GM12801 (cell line): Measurements from ENCODE around the gene COL15A1.

Experiments
- TF ChIP-seq, protein P1 (sequence below): IDR thresholded peaks from one replicate; pipeline ENCODE4 v1.5.1; 2011; ENCODE audit warnings: control low read depth; ENCODE audit not compliant: insufficient read length; ENCODE audit errors: extremely low read depth

COL15A1 gene

DNA sequence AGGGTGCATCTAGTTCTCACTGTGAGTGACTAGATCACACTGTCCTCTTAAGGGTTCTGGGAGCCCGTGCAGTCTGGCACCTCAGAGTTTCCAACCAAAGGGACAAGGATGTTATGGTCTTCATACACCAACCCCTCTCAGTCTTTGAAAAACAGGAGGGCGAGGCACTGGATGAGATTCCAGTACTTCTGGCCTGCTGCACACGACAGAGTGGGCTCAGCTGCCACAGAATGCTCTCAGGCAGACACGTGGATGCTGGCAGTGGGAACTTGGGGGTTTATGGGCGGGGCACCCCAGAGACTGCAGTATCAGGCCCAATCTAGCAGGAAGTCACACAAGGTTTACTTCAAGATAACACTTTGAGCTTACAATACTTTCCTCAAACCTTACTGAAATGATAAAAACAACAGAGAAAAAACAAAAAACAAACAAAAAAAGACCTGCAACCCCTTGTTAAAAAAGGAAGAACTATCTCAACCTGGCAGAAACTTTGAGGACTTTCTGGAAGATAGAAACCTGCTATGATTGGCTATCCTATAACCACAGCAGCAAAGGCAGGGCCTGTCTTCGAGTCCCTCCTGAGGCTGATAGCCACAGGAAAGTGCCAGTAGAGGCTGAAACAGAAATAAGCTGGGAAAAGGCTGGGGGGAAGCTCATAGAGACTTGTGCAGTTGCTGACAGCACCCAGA lies 132.9 kb downstream of the COL15A1 start:
- TF ChIP-seq, protein P1, sequence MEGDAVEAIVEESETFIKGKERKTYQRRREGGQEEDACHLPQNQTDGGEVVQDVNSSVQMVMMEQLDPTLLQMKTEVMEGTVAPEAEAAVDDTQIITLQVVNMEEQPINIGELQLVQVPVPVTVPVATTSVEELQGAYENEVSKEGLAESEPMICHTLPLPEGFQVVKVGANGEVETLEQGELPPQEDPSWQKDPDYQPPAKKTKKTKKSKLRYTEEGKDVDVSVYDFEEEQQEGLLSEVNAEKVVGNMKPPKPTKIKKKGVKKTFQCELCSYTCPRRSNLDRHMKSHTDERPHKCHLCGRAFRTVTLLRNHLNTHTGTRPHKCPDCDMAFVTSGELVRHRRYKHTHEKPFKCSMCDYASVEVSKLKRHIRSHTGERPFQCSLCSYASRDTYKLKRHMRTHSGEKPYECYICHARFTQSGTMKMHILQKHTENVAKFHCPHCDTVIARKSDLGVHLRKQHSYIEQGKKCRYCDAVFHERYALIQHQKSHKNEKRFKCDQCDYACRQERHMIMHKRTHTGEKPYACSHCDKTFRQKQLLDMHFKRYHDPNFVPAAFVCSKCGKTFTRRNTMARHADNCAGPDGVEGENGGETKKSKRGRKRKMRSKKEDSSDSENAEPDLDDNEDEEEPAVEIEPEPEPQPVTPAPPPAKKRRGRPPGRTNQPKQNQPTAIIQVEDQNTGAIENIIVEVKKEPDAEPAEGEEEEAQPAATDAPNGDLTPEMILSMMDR = no peak

DNA sequence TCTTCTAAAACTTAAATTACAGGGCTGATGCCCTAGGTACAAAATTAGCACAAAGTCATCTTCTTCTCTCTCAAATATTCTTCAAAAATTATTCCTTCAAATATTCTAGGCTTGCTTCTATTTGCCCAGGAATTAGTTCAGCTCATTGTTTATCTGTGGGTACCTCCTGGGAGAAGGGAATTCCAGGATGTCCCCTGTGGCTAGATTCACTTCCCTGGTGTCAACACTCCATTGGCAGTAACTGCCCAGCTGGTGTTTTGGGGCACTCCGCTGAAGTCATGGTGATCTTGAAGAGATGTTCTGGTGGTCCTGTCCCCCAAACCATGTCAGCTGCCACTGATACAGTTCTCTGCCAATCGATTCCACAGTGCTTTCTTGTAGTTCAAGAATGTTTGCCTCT lies 135.0 kb downstream of the COL15A1 start:
- TF ChIP-seq, protein P1 = no peak

DNA sequence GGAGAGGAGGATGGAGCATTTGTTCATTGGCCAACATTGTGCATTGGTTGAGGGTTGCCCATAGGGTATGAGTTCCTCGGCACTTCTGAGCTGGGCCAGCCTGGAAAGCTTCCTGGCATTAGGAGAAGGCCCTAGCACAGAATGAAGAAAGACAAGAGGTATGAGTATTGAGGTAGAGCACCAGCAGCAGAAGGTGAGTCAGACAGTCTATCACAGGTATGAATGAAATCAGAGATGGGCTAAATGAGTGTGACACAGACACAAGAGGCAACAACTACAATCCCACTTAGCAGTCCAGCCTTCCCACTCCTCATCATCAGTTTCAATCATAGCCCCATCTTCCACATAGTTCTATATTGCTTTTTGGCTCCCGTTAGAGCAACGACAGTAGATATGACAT lies 135.8 kb downstream of the COL15A1 start:
- TF ChIP-seq, protein P1 = no peak

DNA sequence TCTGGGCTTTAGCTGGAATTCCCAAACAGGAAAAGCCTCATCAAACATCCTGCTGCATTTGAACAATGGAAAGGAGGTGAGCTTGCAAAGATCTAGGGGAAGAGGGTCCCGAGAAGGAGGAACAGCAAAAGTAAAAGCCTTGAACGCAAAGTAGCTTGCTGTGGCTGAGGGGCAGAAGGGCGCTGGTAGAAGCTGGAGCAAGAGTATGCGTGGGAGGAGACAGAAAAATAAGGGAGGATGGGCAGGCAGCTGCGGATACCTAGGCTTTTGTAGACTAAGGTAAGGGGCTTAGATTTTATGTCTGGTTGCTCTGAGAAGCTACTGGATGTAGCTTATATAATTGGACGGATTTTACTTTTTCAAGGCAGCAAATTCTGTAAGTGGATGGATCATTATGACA lies 139.3 kb downstream of the COL15A1 start:
- TF ChIP-seq, protein P1 = no peak

DNA sequence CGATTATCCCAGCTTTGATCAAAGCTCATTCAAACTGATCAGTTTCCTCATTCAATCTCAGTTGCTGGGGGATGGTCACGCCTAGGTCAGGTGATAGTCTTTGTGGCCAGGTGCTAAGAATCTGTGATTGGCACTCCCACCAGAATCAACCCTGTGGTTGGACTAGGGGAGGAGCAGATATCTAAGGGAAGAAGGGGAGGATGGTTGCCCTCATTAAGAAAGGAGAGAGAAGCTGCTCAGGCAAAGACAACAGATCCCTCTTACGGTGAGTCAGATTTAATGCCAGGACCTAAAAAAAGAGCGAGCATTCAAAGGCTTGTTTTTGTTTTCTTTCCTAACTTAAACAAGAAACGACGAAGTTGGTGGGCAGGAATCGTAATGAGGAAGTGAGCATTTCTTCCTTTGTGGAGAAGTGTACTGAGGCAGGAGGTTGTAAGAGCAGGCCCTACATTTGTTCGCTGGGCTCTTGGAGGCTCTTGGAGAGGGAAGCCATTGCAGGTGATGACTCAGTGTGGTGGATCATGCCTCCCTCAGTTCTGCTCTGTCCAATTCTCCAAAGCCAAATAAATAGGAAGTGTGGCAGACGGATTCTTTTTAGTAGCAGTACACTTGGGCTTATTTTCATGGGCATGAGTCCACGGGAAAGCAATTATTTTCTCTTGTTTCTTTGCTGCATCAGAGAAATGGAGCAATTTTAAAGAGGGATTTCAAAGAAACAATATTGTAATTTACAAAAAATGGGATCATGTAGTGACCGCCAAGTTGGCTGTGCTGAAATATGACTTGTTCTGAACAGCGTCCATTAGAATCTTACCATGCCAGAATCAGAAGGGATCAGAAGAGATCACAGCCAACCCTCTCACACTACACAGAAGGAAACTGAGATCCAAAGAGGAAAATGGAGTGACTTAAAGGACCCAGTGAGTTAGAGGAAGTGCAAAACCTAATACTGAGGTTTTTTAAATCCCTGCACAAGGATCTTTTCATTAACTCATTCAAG lies 142.5 kb downstream of the COL15A1 start:
- TF ChIP-seq, protein P1 = no peak

DNA sequence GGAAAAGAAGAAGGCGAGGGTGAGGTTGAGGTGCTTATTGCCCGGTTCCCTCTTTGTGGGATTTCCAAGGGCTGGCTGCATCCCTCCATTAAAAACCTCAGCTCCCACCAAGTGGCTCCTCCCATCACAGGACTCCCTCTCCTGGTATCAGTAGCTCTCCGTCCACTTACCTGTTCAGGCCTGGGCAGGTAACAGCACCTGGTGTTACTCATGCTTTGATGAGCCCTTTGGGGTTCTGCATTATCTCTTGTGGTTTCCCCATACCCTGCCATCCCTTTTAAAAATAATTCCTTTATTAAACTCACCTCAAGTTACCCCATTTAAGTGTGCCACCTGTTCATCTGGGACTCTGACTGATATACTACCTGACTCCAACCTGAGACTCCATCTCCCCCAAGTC lies 143.8 kb downstream of the COL15A1 start:
- TF ChIP-seq, protein P1 = no peak

DNA sequence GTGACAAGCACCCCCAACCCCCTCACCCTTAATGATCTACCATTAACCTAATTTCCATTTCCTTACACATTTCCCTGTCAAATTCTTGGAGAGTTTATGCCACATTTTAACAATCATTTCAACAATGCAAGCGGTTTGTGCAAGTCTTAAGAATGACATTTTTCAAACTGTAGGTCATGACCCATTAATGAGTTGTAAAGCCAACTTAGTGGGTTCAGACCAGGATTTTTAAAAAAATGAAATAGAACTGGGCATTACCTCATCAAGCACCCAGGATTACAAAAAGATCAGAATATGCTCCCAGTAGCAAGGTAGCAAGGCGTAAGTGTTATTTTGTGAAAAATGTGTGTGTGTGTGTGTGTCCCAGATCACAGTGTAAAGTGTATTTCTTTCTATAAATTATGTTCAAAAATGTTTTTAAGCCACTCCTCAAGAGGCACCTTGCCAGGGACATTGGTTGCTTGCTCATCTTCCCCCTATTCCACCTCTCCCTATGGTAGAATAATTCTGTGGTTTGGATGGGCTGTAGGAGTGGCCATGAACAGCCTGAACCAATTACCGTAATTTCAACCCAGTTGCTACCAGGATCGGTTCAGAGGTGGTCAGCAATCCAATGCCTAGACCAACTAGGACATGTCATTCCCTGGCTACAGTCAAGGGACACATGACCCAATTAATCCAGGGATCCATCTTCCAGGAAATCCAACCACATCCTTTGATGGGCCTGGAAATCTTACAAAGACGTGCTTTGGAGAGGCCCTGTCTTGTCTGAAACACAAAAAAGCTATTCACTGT lies 146.8 kb downstream of the COL15A1 start:
- TF ChIP-seq, protein P1 = no peak
